Left hindlimb (tissue), 1 donor: Measurements from ENCODE around the gene TP53AIP1.

ENCODE experiments used
- DNase-seq: peaks from one replicate; pipeline ENCODE4 v3.0.0-alpha.2; 2018

The TP53AIP1 gene

DNA sequence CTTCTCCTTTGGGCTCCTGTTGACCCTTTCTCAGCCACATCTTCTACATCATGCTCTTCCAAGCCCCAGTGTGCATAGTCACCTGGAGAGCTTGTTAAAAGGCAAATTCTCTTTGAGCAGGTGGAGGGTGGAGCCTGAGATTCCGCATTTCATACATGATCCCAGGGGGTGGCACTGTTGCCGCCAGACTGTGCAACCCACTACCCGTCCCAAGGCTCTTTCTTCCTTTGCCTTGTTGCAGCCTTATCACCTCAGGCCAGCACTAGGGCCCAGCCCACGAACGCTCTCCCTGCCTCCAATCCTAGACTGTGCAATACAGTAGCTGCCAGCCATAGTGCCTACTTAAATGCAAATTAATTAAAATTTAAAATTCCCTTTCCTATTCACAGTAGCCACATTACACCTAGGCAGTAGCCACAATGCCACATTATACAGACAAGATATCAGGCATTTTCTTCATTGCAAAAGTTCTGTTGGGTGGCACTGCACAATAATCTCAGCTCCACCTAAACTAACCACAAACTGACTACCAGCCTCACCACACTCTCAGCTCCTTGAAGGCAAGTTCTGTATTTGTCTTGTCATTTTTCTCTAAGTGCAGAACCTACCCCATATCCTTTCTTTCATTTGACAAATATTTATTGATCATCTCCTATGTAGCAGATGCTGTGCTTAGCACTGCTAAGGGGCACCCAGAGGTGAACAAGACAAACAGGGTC, 56.1 kb downstream of the TP53AIP1 start:
- no peak for DNase-seq
